ENCODE measurements around the gene NARS2.

- TF ChIP-seq CTCF (IDR thresholded peaks at IDR 0.05; ENCODE audit: low read length), result peak; percentile 60
- no peak for TF ChIP-seq EZH2 (IDR thresholded peaks at IDR 0.05; ENCODE audit: borderline replicate concordance, low read length)
These were observed 160.2 kb downstream of the NARS2 start for GRCh38 chr11:78414321-78415051.
